Left lung (tissue), 10 donors: Measurements from ENCODE around the gene MEIS1. TPM values are rescaled to one million over a fixed set of nuclear protein-coding genes. Genes with fewer than 3 reads are reported as not detected.

ENCODE experiments used
- ATAC-seq: fragments of 200-7000 bp; cut with Tn5 transposase; one replicate; pipeline ENCODE4 v1.9.1; 2020; ENCODE audit warnings: moderate library complexity
- DNase-seq, 4 donors: peaks; one replicate each; pipeline ENCODE4 v3.0.0-alpha.2; 2013 to 2020
- H3K27ac ChIP-seq, 2 donors: fragments of 200-600 bp; sonication (generic) in 1 of 2; one replicate each; pipeline versions ENCODE4 v1.5.0 to v1.8.0; 2020 to 2021
- H3K27me3 ChIP-seq, 2 donors: fragments of 200-600 bp; sonication (generic) in 1 of 2; one replicate each; pipeline versions ENCODE4 v1.5.0 to v1.8.0; 2020 to 2021
- H3K36me3 ChIP-seq, 2 donors: fragments of 200-600 bp; sonication (generic) in 1 of 2; one replicate each; pipeline versions ENCODE4 v1.5.0 to v1.8.0; 2020 to 2021
- H3K4me1 ChIP-seq, 2 donors: fragments of 200-600 bp; one replicate each; pipeline ENCODE4 v1.8.0; 2021
- H3K4me3 ChIP-seq, 2 donors: fragments of 200-600 bp; sonication (generic) in 1 of 2; one replicate each; pipeline versions ENCODE4 v1.5.0 to v1.8.0; 2020 to 2021; ENCODE audit warnings: mild to moderate bottlenecking in 1 of 2
- H3K9me3 ChIP-seq, 2 donors: fragments of 200-600 bp; sonication (generic) in 1 of 2; one replicate each; pipeline versions ENCODE4 v1.5.0 to v1.8.0; 2020 to 2021
- intact Hi-C, 2 donors: fragments of 100-400 bp; cut with DNase I; formaldehyde crosslinking; loops; one replicate each; pipeline versions ENCODE4 v1.11.2 to v1.14.2; 2022
- polyA plus RNA-seq, 6 donors: library from polyadenylated mRNA; unstranded; fragments of 120-200 nt; gene quantifications; one replicate each; pipeline ENCODE4 v1.2.1, GENCODE V29; 2013; ENCODE audit not compliant: insufficient read length in 6 of 6
- total RNA-seq, 2 donors: library from RNA; stranded (reverse); fragmentation: NEBNext Ultra II Directional; extraction: Animal tissue kit (Norgen Biotek cat#: 25700); gene quantifications; one replicate each; pipeline ENCODE4 v1.2.1, GENCODE V29; 2021
- TF ChIP-seq, protein P1 (sequence below), 2 donors: fragments of 200-600 bp; sonication (generic) in 1 of 2; IDR thresholded peaks; one replicate each; pipeline versions ENCODE4 v1.5.0 to v1.8.0; 2021; ENCODE audit warnings: antibody characterized with exemption in 2 of 2
- donor health status: DM: no; HTN: yes; CAD: no.
- donor health status: DM: no; HTN: no; CAD: no.

Gene MEIS1
- total and polyA plus RNA-seq, 8 donors, result 54.3 to 193 (median 163) TPM

DNA sequence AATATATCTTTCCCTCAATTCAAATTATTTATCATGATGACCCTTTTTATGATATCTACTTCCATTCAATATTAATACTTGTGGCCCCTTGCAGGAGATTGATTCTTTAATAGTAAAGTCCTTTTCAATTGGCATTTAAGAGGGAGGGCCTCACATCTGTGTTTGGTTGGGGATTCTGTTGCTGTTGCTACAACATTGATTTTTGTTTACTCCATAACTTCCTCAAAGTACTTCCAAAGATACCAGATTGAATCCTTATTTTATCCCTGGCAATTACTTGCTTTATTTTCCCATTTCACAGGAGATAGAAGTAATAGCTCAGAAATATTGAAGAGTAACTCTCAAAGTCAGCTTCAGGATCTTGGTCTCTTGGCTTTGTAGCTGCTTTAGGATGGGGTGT, 32.8 kb downstream of the MEIS1 start:
- TF ChIP-seq, protein P1, sequence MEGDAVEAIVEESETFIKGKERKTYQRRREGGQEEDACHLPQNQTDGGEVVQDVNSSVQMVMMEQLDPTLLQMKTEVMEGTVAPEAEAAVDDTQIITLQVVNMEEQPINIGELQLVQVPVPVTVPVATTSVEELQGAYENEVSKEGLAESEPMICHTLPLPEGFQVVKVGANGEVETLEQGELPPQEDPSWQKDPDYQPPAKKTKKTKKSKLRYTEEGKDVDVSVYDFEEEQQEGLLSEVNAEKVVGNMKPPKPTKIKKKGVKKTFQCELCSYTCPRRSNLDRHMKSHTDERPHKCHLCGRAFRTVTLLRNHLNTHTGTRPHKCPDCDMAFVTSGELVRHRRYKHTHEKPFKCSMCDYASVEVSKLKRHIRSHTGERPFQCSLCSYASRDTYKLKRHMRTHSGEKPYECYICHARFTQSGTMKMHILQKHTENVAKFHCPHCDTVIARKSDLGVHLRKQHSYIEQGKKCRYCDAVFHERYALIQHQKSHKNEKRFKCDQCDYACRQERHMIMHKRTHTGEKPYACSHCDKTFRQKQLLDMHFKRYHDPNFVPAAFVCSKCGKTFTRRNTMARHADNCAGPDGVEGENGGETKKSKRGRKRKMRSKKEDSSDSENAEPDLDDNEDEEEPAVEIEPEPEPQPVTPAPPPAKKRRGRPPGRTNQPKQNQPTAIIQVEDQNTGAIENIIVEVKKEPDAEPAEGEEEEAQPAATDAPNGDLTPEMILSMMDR (IDR thresholded peaks at IDR 0.05), result no peak
- Histone ChIP-seq H3K4me3 (no peak overlapping the region), H3K36me3 (no peaks in the 10 kb centered on the region), H3K9me3 (no peaks in the 10 kb centered on the region), H3K27me3 (no peaks in the 10 kb centered on the region), H3K27ac (peak overlapping the region; percentile 31 to 33), H3K4me1 (peaks cover 0 to 4% of the 10 kb centered on the region in 2 donors)
- intact Hi-C loops, result no loop called here
- no peak for ATAC-seq
- no peak for DNase-seq

GRCh38 chr2:66469214-66469902, 34.4 kb downstream of the MEIS1 start:
- TF ChIP-seq, protein P1 (IDR thresholded peaks at IDR 0.05), result no peak
- Histone ChIP-seq H3K9me3 (no peaks in the 10 kb centered on the region), H3K4me3 (no peak overlapping the region), H3K27me3 (no peaks in the 10 kb centered on the region), H3K4me1 (no peaks in the 10 kb centered on the region), H3K27ac (no peak overlapping the region), H3K36me3 (no peaks in the 10 kb centered on the region)
- ATAC-seq, result no peak
- no peak for DNase-seq
- intact Hi-C loops, result no loop called here

GRCh38 chr2:66470199-66470598, 35.3 kb downstream of the MEIS1 start:
- Histone ChIP-seq H3K4me3 (no peak overlapping the region), H3K9me3 (no peaks in the 10 kb centered on the region), H3K36me3 (no peaks in the 10 kb centered on the region), H3K4me1 (no peaks in the 10 kb centered on the region), H3K27ac (no peak overlapping the region), H3K27me3 (no peaks in the 10 kb centered on the region)
- TF ChIP-seq, protein P1 (IDR thresholded peaks at IDR 0.05), result no peak
- ATAC-seq (no peak), DNase-seq (no peak)
- intact Hi-C loops, result no loop called here

- no peak for ATAC-seq
- H3K9me3 ChIP-seq, result no peaks in the 10 kb centered on the region
Measured at GRCh38 chr2:66472225-66472843, 37.4 kb downstream of the MEIS1 start.

More at GRCh38 chr2:66472225-66472843, 37.4 kb downstream of the MEIS1 start:
- Histone ChIP-seq H3K27me3 (no peaks in the 10 kb centered on the region), H3K36me3 (no peaks in the 10 kb centered on the region), H3K27ac (no peak overlapping the region), H3K4me3 (no peak overlapping the region), H3K4me1 (peaks cover 6 to 8% of the 10 kb centered on the region in 2 donors)
- TF ChIP-seq, protein P1 (IDR thresholded peaks at IDR 0.05), result no peak
- intact Hi-C loops, result no loop called here
- no peak for DNase-seq
